Glutamatergic neuron (in vitro differentiated cells): ENCODE measurements around the gene YAP1. TPM values are rescaled to one million over a fixed set of nuclear protein-coding genes. Genes with fewer than 3 reads are reported as not detected.

Experiments used
- DNase-seq: peaks from one replicate; pipeline ENCODE4 v3.0.0; 2022
- H3K27ac Mint-ChIP-seq: one replicate; pipeline ENCODE4 v1.8.0; 2020; ENCODE audit warnings: mild to moderate bottlenecking, mixed read lengths, inconsistent platforms; ENCODE audit not compliant: unreplicated experiment
- H3K27me3 Mint-ChIP-seq: one replicate; pipeline ENCODE4 v1.8.0; 2020; ENCODE audit warnings: mild to moderate bottlenecking, moderate library complexity, mixed read lengths, inconsistent platforms; ENCODE audit not compliant: unreplicated experiment
- H3K36me3 Mint-ChIP-seq: one replicate; pipeline ENCODE4 v1.8.0; 2020; ENCODE audit warnings: mild to moderate bottlenecking, mixed read lengths, inconsistent platforms; ENCODE audit not compliant: unreplicated experiment
- H3K4me1 Mint-ChIP-seq: one replicate; pipeline ENCODE4 v1.8.0; 2020; ENCODE audit warnings: mild to moderate bottlenecking, low read depth, mixed read lengths, inconsistent platforms; ENCODE audit not compliant: unreplicated experiment
- H3K4me3 Mint-ChIP-seq: one replicate; pipeline ENCODE4 v1.8.0; 2020; ENCODE audit warnings: mild to moderate bottlenecking, mixed read lengths, inconsistent platforms; ENCODE audit not compliant: unreplicated experiment
- H3K9me3 Mint-ChIP-seq: one replicate; pipeline ENCODE4 v1.8.0; 2020; ENCODE audit warnings: mild to moderate bottlenecking, moderate library complexity, mixed read lengths, inconsistent platforms; ENCODE audit not compliant: unreplicated experiment
- total RNA-seq: library from RNA; stranded (reverse); fragmentation: NEBNext Ultra II Directional; extraction: Animal tissue kit (Norgen Biotek cat#: 25700); gene quantifications from one replicate; pipeline ENCODE4 v1.2.1, GENCODE V29; 2021; ENCODE audit not compliant: unreplicated experiment
- TF ChIP-seq, protein P1 (sequence below): fragments of 200-600 bp; sonication (generic); IDR thresholded peaks from one replicate; pipeline ENCODE4 v1.5.0; 2021; ENCODE audit not compliant: partially characterized antibody, unreplicated experiment

The YAP1 gene
- total RNA-seq, 1 donor from 2014 or later: 1.3 TPM

DNA sequence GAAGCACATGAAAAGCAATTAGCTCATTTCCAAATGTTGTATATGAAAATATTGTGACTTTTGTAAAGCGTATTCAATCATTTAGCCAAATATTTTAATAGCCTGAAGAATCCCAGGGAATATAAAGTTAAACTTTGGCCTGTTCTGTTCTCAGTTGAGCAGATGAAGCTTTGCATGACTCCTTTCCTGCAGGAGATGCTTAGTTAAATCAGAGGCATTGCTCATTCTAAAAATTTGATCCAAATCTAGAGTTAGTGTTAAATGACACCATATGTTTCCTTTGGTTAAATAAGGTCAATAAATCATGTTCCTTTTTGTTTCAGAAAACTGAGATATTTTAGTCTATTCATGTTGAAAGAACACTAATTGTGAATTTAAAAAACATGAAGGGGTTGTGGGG lies 155.9 kb downstream of the YAP1 start:
- TF ChIP-seq, protein P1, sequence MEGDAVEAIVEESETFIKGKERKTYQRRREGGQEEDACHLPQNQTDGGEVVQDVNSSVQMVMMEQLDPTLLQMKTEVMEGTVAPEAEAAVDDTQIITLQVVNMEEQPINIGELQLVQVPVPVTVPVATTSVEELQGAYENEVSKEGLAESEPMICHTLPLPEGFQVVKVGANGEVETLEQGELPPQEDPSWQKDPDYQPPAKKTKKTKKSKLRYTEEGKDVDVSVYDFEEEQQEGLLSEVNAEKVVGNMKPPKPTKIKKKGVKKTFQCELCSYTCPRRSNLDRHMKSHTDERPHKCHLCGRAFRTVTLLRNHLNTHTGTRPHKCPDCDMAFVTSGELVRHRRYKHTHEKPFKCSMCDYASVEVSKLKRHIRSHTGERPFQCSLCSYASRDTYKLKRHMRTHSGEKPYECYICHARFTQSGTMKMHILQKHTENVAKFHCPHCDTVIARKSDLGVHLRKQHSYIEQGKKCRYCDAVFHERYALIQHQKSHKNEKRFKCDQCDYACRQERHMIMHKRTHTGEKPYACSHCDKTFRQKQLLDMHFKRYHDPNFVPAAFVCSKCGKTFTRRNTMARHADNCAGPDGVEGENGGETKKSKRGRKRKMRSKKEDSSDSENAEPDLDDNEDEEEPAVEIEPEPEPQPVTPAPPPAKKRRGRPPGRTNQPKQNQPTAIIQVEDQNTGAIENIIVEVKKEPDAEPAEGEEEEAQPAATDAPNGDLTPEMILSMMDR: no peak
- Mint-ChIP-seq H3K4me1 (no peaks in the 10 kb centered on the region), H3K27ac (no peak overlapping the region), H3K27me3 (no peaks in the 10 kb centered on the region), H3K4me3 (no peak overlapping the region), H3K9me3 (peaks cover 2% of the 10 kb centered on the region), H3K36me3 (no peaks in the 10 kb centered on the region)
- DNase-seq: no peak

DNA sequence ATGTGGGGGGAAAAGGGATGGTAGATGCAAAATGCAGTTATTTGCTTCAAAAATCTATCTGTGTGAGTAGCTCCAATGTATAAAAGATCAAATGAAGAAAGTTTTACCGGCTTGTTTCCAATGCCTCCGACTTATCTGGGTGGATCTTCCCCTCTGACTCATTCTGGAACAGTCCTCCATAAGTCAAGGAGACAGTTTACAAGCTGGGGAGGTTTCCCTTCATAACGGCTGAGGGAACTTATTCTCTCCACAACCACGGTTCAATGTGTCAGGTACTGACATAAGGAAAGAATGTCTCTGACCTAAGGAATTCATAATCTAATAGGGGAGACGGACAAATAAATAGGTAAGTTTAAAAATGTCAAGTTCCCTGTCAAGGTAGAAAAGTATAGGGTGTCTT lies 157.4 kb downstream of the YAP1 start:
- Mint-ChIP-seq H3K27me3 (no peaks in the 10 kb centered on the region), H3K9me3 (peaks cover 2% of the 10 kb centered on the region), H3K4me3 (peak overlapping the region; percentile 80), H3K27ac (no peak overlapping the region), H3K36me3 (no peaks in the 10 kb centered on the region), H3K4me1 (no peaks in the 10 kb centered on the region)
- DNase-seq: no peak
- TF ChIP-seq, protein P1: no peak

DNA sequence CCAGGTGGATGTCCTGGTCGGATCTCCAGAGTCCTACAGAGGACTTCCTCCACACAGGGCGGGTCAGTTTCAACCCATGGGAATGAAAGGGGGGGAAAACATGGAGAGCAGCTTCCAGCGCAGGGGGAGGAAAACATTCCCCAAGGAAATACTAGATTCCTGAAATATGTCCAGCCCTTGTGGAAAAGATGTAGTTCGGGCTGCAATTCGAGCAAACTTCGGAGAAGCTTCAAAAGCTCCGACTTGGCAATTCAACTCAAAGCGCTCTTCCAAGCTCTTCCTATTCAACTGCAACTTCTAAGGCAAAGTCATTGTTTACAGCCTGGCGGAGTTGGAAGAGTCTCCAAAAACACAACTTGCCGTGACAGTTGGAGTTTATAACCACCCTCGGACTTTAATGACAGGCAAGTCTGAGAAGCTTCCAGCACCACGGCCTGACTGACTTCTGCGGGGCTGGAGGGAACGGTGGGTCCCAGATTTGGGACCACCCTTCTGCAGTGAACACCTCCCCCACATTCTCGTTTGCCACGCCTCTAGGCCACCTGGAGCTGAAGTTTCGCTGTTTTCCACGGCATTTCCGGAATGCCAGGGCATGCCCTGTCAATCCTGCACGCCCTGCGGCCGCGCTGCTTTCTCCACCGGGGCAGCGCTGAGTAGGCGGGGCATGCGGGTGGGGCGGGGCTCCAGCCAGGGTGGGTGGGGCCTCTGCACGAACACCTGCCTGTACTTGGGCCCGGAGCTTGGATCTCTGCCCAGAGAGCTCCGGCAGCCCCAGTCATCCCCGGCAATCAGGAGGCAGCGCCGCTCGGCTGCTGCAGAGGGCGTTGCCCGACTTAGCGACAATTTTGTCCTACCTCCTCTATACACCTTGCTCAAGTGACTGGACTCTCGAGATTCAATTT lies 158.1 kb downstream of the YAP1 start:
- peak overlapping the region; percentile 80 for H3K4me3 Mint-ChIP-seq
- H3K9me3 Mint-ChIP-seq: peaks cover 2% of the 10 kb centered on the region
- DNase-seq: peak; percentile 60
- H3K27me3 Mint-ChIP-seq: no peaks in the 10 kb centered on the region
- TF ChIP-seq, protein P1: no peak
- no peak overlapping the region for H3K27ac Mint-ChIP-seq
- H3K36me3 Mint-ChIP-seq: no peaks in the 10 kb centered on the region
- H3K4me1 Mint-ChIP-seq: no peaks in the 10 kb centered on the region

DNA sequence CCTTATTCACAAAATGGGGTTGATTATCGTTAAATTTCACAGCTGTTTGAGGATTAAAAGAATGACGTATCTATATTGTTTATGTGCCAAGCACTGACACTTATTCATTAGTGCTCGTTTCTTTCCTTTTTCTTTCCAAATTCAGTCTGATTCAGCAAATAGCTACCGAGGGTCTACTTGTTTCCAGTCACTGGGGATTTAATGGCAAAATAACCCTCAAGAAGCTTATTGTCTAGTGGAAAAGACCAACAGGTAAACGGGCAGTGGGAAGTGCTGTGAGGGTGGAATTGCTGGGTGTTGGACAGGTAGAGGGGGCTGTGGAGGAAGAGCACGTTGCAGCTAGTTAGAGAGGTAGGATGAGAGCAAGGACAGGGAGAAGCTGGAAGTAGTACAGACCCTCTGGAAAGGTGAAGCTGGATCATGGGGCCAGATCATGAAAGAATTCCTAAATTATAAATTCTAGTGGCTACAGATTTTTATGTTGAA lies 158.8 kb downstream of the YAP1 start:
- DNase-seq: no peak
- TF ChIP-seq, protein P1: no peak
- H3K4me3 Mint-ChIP-seq: peak overlapping the region; percentile 71
- H3K36me3 Mint-ChIP-seq: no peaks in the 10 kb centered on the region
- no peaks in the 10 kb centered on the region for H3K4me1 Mint-ChIP-seq
- H3K9me3 Mint-ChIP-seq: peaks cover 2% of the 10 kb centered on the region
- no peaks in the 10 kb centered on the region for H3K27me3 Mint-ChIP-seq
- H3K27ac Mint-ChIP-seq: no peak overlapping the region

DNA sequence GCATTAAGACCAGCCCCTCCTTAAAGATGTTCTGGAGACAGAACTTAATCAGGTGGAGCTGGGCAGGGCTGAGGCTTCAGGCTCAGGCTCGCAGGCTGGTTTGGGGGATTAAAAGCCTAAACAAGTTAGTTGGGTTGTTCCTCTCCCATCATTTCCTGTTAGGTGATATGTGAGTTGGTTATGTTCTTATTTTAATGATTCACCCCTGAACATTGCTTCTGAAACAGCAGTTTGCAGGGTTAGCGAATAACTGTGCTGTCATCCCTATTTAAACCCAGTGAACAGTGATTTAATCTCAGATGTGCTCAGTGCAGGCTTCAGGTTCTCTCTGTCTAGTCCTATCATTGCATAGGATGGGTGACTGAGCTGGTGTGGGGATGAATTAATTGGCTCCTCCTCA lies 159.7 kb downstream of the YAP1 start:
- H3K27ac Mint-ChIP-seq: no peak overlapping the region
- no peak for DNase-seq
- H3K36me3 Mint-ChIP-seq: no peaks in the 10 kb centered on the region
- TF ChIP-seq, protein P1: no peak
- H3K4me3 Mint-ChIP-seq: no peak overlapping the region
- H3K9me3 Mint-ChIP-seq: peaks cover 2% of the 10 kb centered on the region
- no peaks in the 10 kb centered on the region for H3K27me3 Mint-ChIP-seq
- H3K4me1 Mint-ChIP-seq: no peaks in the 10 kb centered on the region
